A549 (cell line): ENCODE data around the gene INPP5A. TPM values are rescaled to one million over a fixed set of nuclear protein-coding genes. Genes with fewer than 3 reads are reported as not detected.

Experiments
- ATAC-seq, 2 experiments: fragments of 200-7000 bp in 1 of 2; fragments of >200 bp in 1 of 2; cut with Nextera tagmentation in 1 of 2; cut with Tn5 transposase in 1 of 2; 3 replicates each; pipeline versions ENCODE4 v1.8.0 to v1.9.1; 2018 to 2020; ENCODE audit warnings: mild to moderate bottlenecking in 1 of 2, moderate library complexity in 1 of 2
- CTCF ChIA-PET: fragments of 300-600 bp; sonication (Branson Sonifier 250); formaldehyde crosslinking; extraction: SDS; loops from one replicate; lab custom pipeline; 2021; ENCODE audit warnings: antibody characterized with exemption, inconsistent platforms; lab: Yijun Ruan, JAX
- POLR2A ChIA-PET: fragments of 350-600 bp; formaldehyde crosslinking; extraction: SDS; loops from one replicate; lab custom pipeline; 2021; ENCODE audit warnings: antibody characterized with exemption, inconsistent platforms; lab: Yijun Ruan, JAX
- DNase-seq, 2 experiments: peaks; one replicate each; pipeline versions ENCODE4 v3.0.0 to v3.0.0-alpha.2; 2011 to 2016; ENCODE audit warnings: low read depth in 1 of 2, low spot score in 1 of 2
- FAIRE-seq: peaks from 2 replicates; lab custom pipeline; 2011; peaks lifted over from hg19 to GRCh38; lab: Jason Lieb, UNC
- H3K27ac ChIP-seq, 2 experiments: fragments of >200 bp; sonication (Bioruptor Twin); formaldehyde crosslinking; 3 replicates each; pipeline ENCODE4 v1.5.1; 2016 to 2017
- H3K4me1 ChIP-seq: fragments of >200 bp; sonication (Bioruptor Twin); formaldehyde crosslinking; 3 replicates; pipeline ENCODE4 v1.6.1; 2016
- H3K4me2 ChIP-seq: fragments of >200 bp; sonication (Bioruptor Twin); formaldehyde crosslinking; 3 replicates; pipeline ENCODE4 v1.6.1; 2016
- H3K4me3 ChIP-seq: fragments of >200 bp; sonication (Bioruptor Twin); formaldehyde crosslinking; 3 replicates; pipeline ENCODE4 v1.5.1; 2016
- H3K9me3 ChIP-seq: fragments of >200 bp; sonication (Bioruptor Twin); formaldehyde crosslinking; 3 replicates; pipeline ENCODE4 v1.6.1; 2016
- CBX8 ChIP-seq: fragments of 200-600 bp; sonication (generic); IDR thresholded peaks from 2 replicates; pipeline ENCODE4 v1.6.1; 2016
- E2F6 ChIP-seq: IDR thresholded peaks from 2 replicates; pipeline ENCODE4 v1.6.1; 2012; ENCODE audit warnings: low read depth, borderline replicate concordance
- EP300 ChIP-seq, 2 experiments: fragments of >200 bp; sonication (Bioruptor Twin); formaldehyde crosslinking; IDR thresholded peaks; 2 replicates in 1 of 2; 3 replicates in 1 of 2; pipeline ENCODE4 v1.6.1; 2016 to 2017
- FOSL2 ChIP-seq, 2 experiments: fragments of 450-650 bp in 1 of 2; fragments of >200 bp in 1 of 2; sonication (Bioruptor Twin) in 1 of 2; formaldehyde crosslinking; IDR thresholded peaks; 2 replicates each; pipeline versions ENCODE4 v1.5.0 to v1.6.1; 2016 to 2020; ENCODE audit warnings: mild to moderate bottlenecking in 1 of 2, moderate library complexity in 1 of 2
- HOXA7 ChIP-seq: fragments of 250-450 bp; sonication (Bioruptor Pico); IDR thresholded peaks from 2 replicates; pipeline ENCODE4 v1.5.0; 2020; ENCODE audit warnings: mild to moderate bottlenecking, moderate library complexity
- HOXB5 ChIP-seq: fragments of 250-450 bp; sonication (Bioruptor Pico); IDR thresholded peaks from 2 replicates; pipeline ENCODE4 v1.5.0; 2020; ENCODE audit warnings: mild to moderate bottlenecking, moderate library complexity
- MAFK ChIP-seq: fragments of 450-650 bp; IDR thresholded peaks from 2 replicates; pipeline ENCODE4 v1.6.1; 2014; ENCODE audit not compliant: partially characterized antibody
- MAZ ChIP-seq: fragments of 150-350 bp; IDR thresholded peaks from 2 replicates; pipeline ENCODE4 v1.6.1; 2014; ENCODE audit warnings: antibody characterized with exemption, low read depth, low read length, borderline replicate concordance
- MYC ChIP-seq: IDR thresholded peaks from 2 replicates; pipeline ENCODE4 v1.6.1; 2012; ENCODE audit warnings: mild to moderate bottlenecking, inconsistent platforms, low read length, improper control_type of control experiment, borderline replicate concordance
- NPAS2 ChIP-seq: fragments of 250-450 bp; sonication (Bioruptor Pico); IDR thresholded peaks from 2 replicates; pipeline ENCODE4 v1.8.0; 2022; ENCODE audit warnings: mild to moderate bottlenecking, moderate library complexity, borderline replicate concordance
- PHF8 ChIP-seq: fragments of 200-600 bp; sonication (generic); IDR thresholded peaks from 2 replicates; pipeline ENCODE4 v1.6.1; 2016; ENCODE audit warnings: low read depth, mild to moderate bottlenecking, antibody characterized with exemption, moderate library complexity, borderline replicate concordance
- RAD21 ChIP-seq, 2 experiments: fragments of >200 bp in 1 of 2; sonication (Bioruptor Twin) in 1 of 2; formaldehyde crosslinking in 1 of 2; IDR thresholded peaks in 1 of 2; conservative IDR thresholded peaks in 1 of 2; 2 replicates in 1 of 2; 3 replicates in 1 of 2; pipeline ENCODE4 v1.6.1; 2012 to 2018; ENCODE audit warnings: inconsistent platforms in 1 of 2
- RCOR1 ChIP-seq: fragments of 150-350 bp; IDR thresholded peaks from 2 replicates; pipeline ENCODE4 v1.6.1; 2014; ENCODE audit warnings: antibody characterized with exemption, low read length, low read depth
- REST ChIP-seq: fragments of 200-600 bp; sonication (generic); IDR thresholded peaks from 2 replicates; pipeline ENCODE4 v1.6.1; 2016; ENCODE audit warnings: antibody characterized with exemption, mild to moderate bottlenecking, moderate library complexity
- RFX5 ChIP-seq: fragments of 450-650 bp; IDR thresholded peaks from 2 replicates; pipeline ENCODE4 v1.7.1; 2014; ENCODE audit warnings: antibody characterized with exemption, mild to moderate bottlenecking, moderate library complexity
- TP53 ChIP-seq: fragments of 250-450 bp; sonication (Bioruptor Pico); IDR thresholded peaks from 2 replicates; pipeline ENCODE4 v1.5.0; 2021; ENCODE audit warnings: mild to moderate bottlenecking, moderate library complexity
- ZC3H11A ChIP-seq: fragments of 450-650 bp; IDR thresholded peaks from 2 replicates; pipeline ENCODE4 v1.6.1; 2014; ENCODE audit warnings: antibody characterized with exemption, mild to moderate bottlenecking
- ZSCAN20 ChIP-seq: fragments of 250-450 bp; sonication (Bioruptor Pico); IDR thresholded peaks from 2 replicates; pipeline ENCODE4 v1.8.0; 2022; ENCODE audit warnings: mild to moderate bottlenecking, moderate library complexity
- WGBS: methylation state at CpG from one replicate; pipeline ENCODE4 v1.1.6; 2017; ENCODE audit errors: missing lambda C conversion rate; 5-methylcytosine and 5-hydroxymethylcytosine counted together
- polyA plus RNA-seq, 4 experiments: library from polyadenylated mRNA; depleted of rRNA in 3 of 4; stranded (reverse); fragments of >200 nt; fragmentation: RNase III in 1 of 4; extraction: RNeasy Plus Mini Kit Qiagen cat#74134 plus additional on column Dnase treatment in 1 of 4; gene quantifications; 2 replicates in 3 of 4; 3 replicates in 1 of 4; pipeline ENCODE4 v1.2.3, GENCODE V29; 2011 to 2017
- TF ChIP-seq, protein P1 (sequence below): fragments of >200 bp; sonication (Bioruptor Twin); formaldehyde crosslinking; IDR thresholded peaks from 3 replicates; pipeline ENCODE4 v1.6.1; 2016
- TF ChIP-seq, protein P2 (sequence below): fragments of 150-350 bp; IDR thresholded peaks from 2 replicates; pipeline ENCODE4 v1.6.1; 2014; ENCODE audit warnings: low read depth, mild to moderate bottlenecking, low read length

INPP5A gene
- polyA plus RNA-seq, 2 of the 4 experiments (the other 2 are of a cell fraction): 13.7 to 15.1 TPM

DNA sequence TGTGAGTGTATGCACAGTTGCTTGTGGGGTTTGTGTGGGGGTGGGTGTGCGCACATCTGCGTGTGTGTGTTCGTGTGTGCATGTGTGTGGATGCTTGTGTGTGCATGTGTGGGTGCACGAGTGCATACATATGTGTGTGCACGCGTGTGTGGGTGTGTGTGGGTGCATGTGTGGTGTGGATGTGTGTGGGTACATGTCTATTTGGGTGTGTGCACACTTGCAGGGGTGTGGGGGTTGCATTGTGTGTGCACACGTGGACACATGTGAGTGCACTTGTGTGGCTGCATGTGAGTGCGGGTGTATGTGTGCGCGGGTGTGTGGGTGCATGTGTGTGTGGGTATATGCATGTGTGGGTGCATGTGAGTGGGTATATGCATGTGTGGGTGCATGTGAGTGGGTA, 174.7 kb downstream of the INPP5A start (continued):
- no peak for TF ChIP-seq REST
- TF ChIP-seq E2F6: no peak
- TF ChIP-seq TP53: no peak

DNA sequence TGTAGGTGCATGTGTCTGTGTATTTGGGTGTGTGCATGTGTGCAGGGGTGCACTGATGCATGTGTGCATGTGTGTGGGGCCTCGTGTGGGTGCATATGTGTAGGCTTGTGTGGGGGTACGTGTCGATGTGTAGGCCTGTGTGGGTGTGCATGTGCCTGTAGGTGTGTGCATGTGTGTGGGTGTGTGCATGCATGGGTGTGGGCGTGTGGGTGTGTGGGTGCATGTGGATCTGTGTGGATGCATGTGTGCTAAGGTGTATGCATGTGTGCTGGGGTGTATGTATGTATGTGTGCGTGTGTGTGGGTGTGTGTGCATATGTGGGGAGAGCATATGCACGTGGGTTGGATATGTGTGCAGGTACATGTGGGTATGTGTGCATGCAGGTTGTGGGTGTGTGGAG, 175.2 kb downstream of the INPP5A start:
- Histone ChIP-seq H3K4me2 (no peak overlapping the region), H3K27ac (no peak overlapping the region), H3K4me1 (no peaks in the 10 kb centered on the region), H3K4me3 (no peak overlapping the region), H3K9me3 (no peaks in the 10 kb centered on the region)
- no peak for TF ChIP-seq MAFK
- TF ChIP-seq HOXB5 (CRISPR knock-in tag): no peak
- no peak for TF ChIP-seq PHF8
- TF ChIP-seq RCOR1: no peak
- TF ChIP-seq RAD21 (conservative IDR thresholded peaks at IDR 0.05 in 1 of 2, IDR thresholded peaks at IDR 0.05 in 1 of 2): no peak
- TF ChIP-seq, protein P1, sequence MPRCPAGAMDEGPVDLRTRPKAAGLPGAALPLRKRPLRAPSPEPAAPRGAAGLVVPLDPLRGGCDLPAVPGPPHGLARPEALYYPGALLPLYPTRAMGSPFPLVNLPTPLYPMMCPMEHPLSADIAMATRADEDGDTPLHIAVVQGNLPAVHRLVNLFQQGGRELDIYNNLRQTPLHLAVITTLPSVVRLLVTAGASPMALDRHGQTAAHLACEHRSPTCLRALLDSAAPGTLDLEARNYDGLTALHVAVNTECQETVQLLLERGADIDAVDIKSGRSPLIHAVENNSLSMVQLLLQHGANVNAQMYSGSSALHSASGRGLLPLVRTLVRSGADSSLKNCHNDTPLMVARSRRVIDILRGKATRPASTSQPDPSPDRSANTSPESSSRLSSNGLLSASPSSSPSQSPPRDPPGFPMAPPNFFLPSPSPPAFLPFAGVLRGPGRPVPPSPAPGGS: no peak
- no peak for TF ChIP-seq EP300 (IDR thresholded peaks at IDR 0.05)
- no peak for TF ChIP-seq ZSCAN20 (CRISPR knock-in tag)
- TF ChIP-seq CBX8: no peak
- no peak for TF ChIP-seq NPAS2
- TF ChIP-seq, protein P2, sequence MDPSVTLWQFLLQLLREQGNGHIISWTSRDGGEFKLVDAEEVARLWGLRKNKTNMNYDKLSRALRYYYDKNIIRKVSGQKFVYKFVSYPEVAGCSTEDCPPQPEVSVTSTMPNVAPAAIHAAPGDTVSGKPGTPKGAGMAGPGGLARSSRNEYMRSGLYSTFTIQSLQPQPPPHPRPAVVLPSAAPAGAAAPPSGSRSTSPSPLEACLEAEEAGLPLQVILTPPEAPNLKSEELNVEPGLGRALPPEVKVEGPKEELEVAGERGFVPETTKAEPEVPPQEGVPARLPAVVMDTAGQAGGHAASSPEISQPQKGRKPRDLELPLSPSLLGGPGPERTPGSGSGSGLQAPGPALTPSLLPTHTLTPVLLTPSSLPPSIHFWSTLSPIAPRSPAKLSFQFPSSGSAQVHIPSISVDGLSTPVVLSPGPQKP: no peak
- no peak for TF ChIP-seq RFX5
- TF ChIP-seq E2F6: no peak
- TF ChIP-seq HOXA7 (CRISPR knock-in tag): no peak
- no peak for TF ChIP-seq ZC3H11A
- TF ChIP-seq MYC: no peak
- TF ChIP-seq MAZ: no peak
- no peak for TF ChIP-seq FOSL2 (IDR thresholded peaks at IDR 0.05)
- no peak for TF ChIP-seq FOSL2 (CRISPR knock-in tag; IDR thresholded peaks at IDR 0.05)
- CTCF ChIA-PET: interaction anchor here (0.6 kb wide), 1 partner anchor 1124 kb away, joined by 3 read pairs; no protein-coding TSS in a partner anchor
- FAIRE-seq (no peak), DNase-seq (no peak), ATAC-seq (no peak)
- POLR2A ChIA-PET: no interaction called here
- whole genome bisulfite sequencing: 93% methylated on average over 6 of the region's 6 CpGs
